Cardiac ventricle fibroblast (primary cell): ENCODE measurements around the gene SIX4. TPM values are rescaled to one million over a fixed set of nuclear protein-coding genes. Genes with fewer than 3 reads are reported as not detected.

Experiments
- total RNA-seq: library from RNA; depleted of rRNA; stranded (reverse); fragments of >200 nt; gene quantifications from 2 replicates; pipeline ENCODE4 v1.2.3, GENCODE V29; 2015

SIX4 gene
- 4.0 and 4.4 TPM in 2 replicates for total RNA-seq

DNA sequence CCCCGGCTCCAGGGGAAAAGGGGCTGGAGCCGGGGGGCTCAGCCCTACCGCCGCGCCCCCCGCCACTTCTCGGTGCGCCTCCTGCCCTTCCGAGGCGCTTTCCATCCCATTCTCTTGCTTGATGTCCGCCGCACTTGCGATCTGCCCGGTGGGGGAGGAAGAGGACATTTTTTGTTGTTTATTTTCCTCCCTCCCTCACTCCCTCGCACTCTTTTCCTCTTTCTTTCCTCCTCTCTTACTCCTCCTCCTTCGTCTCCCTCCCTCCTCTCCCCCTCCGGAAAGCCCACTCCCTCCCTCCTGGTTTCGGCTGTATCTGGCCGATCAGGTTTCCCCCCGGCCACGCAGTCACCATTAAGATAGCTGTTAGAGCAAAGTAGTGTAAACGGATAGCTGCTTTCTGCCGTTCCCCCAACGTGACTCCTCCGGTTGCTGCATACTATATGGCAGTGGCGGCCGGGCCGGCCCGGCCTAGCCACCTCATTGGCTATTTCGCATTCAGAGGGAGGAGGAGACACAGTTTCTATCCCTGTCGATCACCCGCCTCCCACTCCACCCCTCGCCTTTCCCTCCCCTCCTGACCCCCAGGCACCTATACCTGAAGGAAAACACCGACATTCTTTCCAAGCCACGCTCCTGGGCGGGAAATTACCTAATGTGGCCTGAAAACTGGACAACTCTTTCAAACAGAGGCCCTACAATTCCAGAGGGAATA, at the start of gene SIX4:
TSS of gene SIX4 (minus strand) at position 445 of the 712 bp plus-strand sequence. CDS start at position 168, 277 bp downstream.

DNA sequence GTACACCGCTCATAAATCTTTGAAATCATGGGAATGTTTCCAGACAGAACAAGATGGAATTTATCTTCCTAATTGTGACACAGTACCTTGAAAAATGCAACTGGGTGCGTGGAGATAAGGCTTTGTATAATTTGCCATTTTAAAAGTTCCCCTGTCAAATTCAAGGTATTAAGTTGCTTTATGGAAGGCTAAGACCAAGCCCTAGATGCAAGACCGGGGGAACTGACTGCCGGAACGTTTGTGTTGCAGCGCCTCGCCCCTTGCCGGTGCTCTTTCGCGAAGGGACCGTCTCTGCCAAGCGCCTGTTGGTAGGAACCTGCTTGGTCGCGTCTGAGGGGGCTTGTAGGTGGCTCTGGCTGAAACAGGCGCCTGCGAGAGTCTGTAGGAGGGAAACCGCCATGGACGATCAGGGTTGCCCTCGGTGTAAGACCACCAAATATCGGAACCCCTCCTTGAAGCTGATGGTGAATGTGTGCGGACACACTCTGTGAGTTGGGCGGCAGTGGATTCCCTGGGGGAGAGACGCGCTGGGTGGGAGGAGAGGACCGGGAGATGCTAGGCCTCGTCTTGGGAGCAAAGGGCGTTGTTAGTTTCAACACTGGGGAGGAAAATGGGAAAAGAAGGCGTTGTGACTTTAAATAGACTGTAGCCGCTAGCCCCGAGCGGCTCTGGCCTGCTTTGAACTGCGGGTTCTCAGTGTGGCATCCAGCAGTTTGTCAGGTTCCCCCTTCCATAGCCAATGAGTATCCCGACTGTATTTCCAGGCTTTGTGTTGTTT, 10.5 kb upstream of the SIX4 start, which contains the start of gene MNAT1:
TSS of gene MNAT1 (plus strand) at position 297 of the 778 bp plus-strand sequence. CDS start at position 399, 102 bp downstream.

Other genes with a start within 250 kb of the SIX4 start
- gene C14orf39, start 238.3 kb downstream of the SIX4 start, total RNA-seq = not detected in 2 replicates
- gene SIX6, start 215.2 kb downstream of the SIX4 start, total RNA-seq = not detected in 2 replicates
- gene SIX1, start 74.9 kb downstream of the SIX4 start, total RNA-seq = 0.12 and 0.20 TPM in 2 replicates
- 12.0 and 15.3 TPM in 2 replicates for gene MNAT1, start 10.4 kb upstream of the SIX4 start, total RNA-seq